ENCODE measurements around the gene PITPNB.

The PITPNB gene

GRCh38 chr22:27848005-27848404 lies 71.1 kb downstream of the PITPNB start:
- Histone ChIP-seq H3K4me3 (ENCODE audit: low read length) (no peak overlapping the region), H3K4me2 (ENCODE audit: low read length) (no peak overlapping the region), H3K9ac (ENCODE audit: low read depth, low read length) (no peak overlapping the region), H3K4me1 (ENCODE audit: control insufficient read depth, insufficient read depth, low read length) (no peaks in the 10 kb centered on the region), H3K27me3 (ENCODE audit: control insufficient read depth, insufficient read depth, low read length) (no peaks in the 10 kb centered on the region), H3K36me3 (ENCODE audit: insufficient read depth, low read length) (peaks cover 45% of the 10 kb centered on the region), H3K9me3 (replicated peaks; ENCODE audit: low read length) (no peaks in the 10 kb centered on the region)

GRCh38 chr22:27846910-27847309 lies 72.1 kb downstream of the PITPNB start:
- Histone ChIP-seq H3K4me3 (ENCODE audit: low read length) (no peak overlapping the region), H3K36me3 (ENCODE audit: insufficient read depth, low read length) (peaks cover 39% of the 10 kb centered on the region), H3K9ac (ENCODE audit: low read depth, low read length) (no peak overlapping the region), H3K4me2 (ENCODE audit: low read length) (no peak overlapping the region), H3K27me3 (ENCODE audit: control insufficient read depth, insufficient read depth, low read length) (no peaks in the 10 kb centered on the region), H3K9me3 (replicated peaks; ENCODE audit: low read length) (no peaks in the 10 kb centered on the region), H3K4me1 (ENCODE audit: control insufficient read depth, insufficient read depth, low read length) (no peaks in the 10 kb centered on the region)

GRCh38 chr22:27846248-27846757 lies 72.8 kb downstream of the PITPNB start:
- Histone ChIP-seq H3K27me3 (ENCODE audit: control insufficient read depth, insufficient read depth, low read length) (no peaks in the 10 kb centered on the region), H3K9me3 (replicated peaks; ENCODE audit: low read length) (no peaks in the 10 kb centered on the region), H3K36me3 (ENCODE audit: insufficient read depth, low read length) (peaks cover 35% of the 10 kb centered on the region), H3K4me1 (ENCODE audit: control insufficient read depth, insufficient read depth, low read length) (no peaks in the 10 kb centered on the region), H3K4me2 (ENCODE audit: low read length) (no peak overlapping the region), H3K9ac (ENCODE audit: low read depth, low read length) (no peak overlapping the region), H3K4me3 (ENCODE audit: low read length) (no peak overlapping the region)

DNA sequence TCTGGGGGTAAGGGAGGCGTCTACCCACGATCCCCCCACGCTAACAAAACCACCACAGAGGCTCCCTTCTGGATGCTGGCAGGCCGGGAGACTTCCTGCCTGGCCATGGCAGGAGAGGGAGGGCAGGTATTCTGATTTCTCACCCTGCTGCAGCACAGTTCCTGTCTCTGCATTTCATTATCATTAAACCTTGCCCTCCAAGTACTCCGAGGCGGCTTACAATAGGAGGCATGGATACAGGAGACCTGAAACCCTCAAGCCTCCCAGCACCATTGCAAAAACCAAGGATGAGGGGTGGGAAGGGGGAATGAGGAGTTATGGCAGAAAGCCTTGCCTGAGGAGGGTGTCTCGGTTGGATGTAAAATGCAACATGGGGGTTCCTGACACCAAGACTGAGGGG lies 73.4 kb downstream of the PITPNB start:
- H3K36me3 ChIP-seq (ENCODE audit: insufficient read depth, low read length) = peaks cover 28% of the 10 kb centered on the region
- no peaks in the 10 kb centered on the region for H3K4me1 ChIP-seq (ENCODE audit: control insufficient read depth, insufficient read depth, low read length)

GRCh38 chr22:27844656-27845591 lies 74.1 kb downstream of the PITPNB start:
- peaks cover 23% of the 10 kb centered on the region for H3K36me3 ChIP-seq (ENCODE audit: insufficient read depth, low read length)
- no peaks in the 10 kb centered on the region for H3K4me1 ChIP-seq (ENCODE audit: control insufficient read depth, insufficient read depth, low read length)

More for the DNA sequence above, 73.4 kb downstream of the PITPNB start:
- no peak overlapping the region for H3K4me3 ChIP-seq (ENCODE audit: low read length)
- no peak overlapping the region for H3K9ac ChIP-seq (ENCODE audit: low read depth, low read length)
- no peaks in the 10 kb centered on the region for H3K27me3 ChIP-seq (ENCODE audit: control insufficient read depth, insufficient read depth, low read length)
- H3K4me2 ChIP-seq (ENCODE audit: low read length) = no peak overlapping the region
- no peaks in the 10 kb centered on the region for H3K9me3 ChIP-seq (replicated peaks; ENCODE audit: low read length)

DNA sequence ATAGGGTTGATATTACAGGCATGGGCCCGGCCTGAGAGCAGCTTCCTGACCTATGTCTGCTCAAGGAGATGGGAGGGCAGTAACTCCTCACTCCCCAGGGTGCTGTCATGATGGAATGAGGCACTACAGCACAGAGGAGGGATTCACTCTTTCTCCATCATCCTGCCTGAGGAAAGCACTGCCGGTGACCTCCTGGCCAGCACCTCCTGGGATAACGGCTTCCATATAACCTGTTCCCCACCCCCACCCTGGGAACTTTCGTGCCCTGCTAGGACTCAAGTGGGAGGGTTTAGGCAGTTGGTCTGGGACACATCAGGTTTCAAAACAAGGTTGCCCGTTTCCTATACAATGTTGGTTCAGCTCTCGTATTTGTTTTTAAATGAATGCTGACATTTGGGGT lies 74.8 kb downstream of the PITPNB start:
- Histone ChIP-seq H3K9me3 (replicated peaks; ENCODE audit: low read length) (no peaks in the 10 kb centered on the region), H3K4me2 (ENCODE audit: low read length) (no peak overlapping the region), H3K36me3 (ENCODE audit: insufficient read depth, low read length) (peaks cover 18% of the 10 kb centered on the region), H3K4me3 (ENCODE audit: low read length) (no peak overlapping the region), H3K4me1 (ENCODE audit: control insufficient read depth, insufficient read depth, low read length) (no peaks in the 10 kb centered on the region), H3K9ac (ENCODE audit: low read depth, low read length) (no peak overlapping the region), H3K27me3 (ENCODE audit: control insufficient read depth, insufficient read depth, low read length) (no peaks in the 10 kb centered on the region)

More at GRCh38 chr22:27844656-27845591, 74.1 kb downstream of the PITPNB start:
- H3K4me3 ChIP-seq (ENCODE audit: low read length) = no peak overlapping the region
- H3K9ac ChIP-seq (ENCODE audit: low read depth, low read length) = no peak overlapping the region
- H3K9me3 ChIP-seq (replicated peaks; ENCODE audit: low read length) = no peaks in the 10 kb centered on the region
- no peaks in the 10 kb centered on the region for H3K27me3 ChIP-seq (ENCODE audit: control insufficient read depth, insufficient read depth, low read length)
- H3K4me2 ChIP-seq (ENCODE audit: low read length) = no peak overlapping the region

DNA sequence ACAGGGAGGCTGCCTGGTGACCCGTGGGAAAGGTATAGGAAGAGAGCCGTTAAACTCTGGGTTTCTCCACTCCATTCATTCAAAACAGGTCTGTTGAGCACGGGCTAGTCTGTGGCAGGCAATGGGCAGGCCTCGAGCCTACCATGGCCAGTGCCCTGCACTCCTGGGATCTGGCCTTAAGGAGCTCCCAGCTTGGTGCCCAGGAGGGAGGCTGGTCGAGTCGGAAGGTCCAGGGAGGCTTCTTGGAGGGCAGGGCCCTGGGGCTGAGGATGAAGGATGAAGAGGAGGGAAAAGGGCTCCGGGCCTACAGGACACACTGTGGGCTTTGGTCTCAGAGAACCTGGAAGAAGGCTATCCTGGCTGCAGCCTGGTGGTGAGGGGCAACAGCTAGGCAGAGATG lies 75.6 kb downstream of the PITPNB start:
- Histone ChIP-seq H3K27me3 (ENCODE audit: control insufficient read depth, insufficient read depth, low read length) (no peaks in the 10 kb centered on the region), H3K4me2 (ENCODE audit: low read length) (no peak overlapping the region), H3K4me1 (ENCODE audit: control insufficient read depth, insufficient read depth, low read length) (no peaks in the 10 kb centered on the region), H3K36me3 (ENCODE audit: insufficient read depth, low read length) (peaks cover 13% of the 10 kb centered on the region), H3K9ac (ENCODE audit: low read depth, low read length) (no peak overlapping the region), H3K4me3 (ENCODE audit: low read length) (no peak overlapping the region), H3K9me3 (replicated peaks; ENCODE audit: low read length) (no peaks in the 10 kb centered on the region)

DNA sequence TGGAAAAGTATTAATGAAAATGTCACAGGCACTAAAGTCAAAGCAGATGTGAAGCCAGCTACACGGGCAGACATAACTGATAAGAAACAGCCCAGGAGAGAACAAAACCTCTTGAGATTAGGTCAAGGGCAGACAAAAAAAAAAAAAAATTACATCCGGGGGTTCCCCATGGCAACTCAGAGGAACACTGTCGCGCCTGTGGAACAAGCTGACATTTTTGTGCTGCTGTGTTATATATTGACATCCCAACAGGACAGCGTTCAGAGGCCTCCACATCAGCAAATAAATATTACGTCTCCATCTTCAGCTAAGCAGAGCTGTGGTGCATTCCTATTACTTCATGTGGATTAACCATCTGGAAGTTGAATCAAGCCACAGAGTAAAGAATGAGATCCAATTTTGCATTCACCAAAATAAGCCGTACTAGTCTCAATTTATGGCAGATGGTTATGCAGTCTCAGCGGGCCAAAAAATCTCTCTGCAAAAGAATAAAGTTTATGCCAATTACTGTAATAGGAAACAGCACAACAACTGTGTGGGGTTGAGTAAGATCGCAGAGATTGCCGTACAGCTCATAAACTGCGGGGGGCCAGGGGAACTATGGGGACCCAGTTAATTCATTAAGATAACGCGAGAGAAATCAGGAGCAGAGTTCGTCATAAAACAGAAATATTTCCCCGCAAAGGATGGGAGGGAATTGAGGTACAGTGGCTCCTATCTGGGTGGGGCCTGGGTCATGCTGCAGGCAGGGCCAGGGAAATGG lies 76.2 kb downstream of the PITPNB start:
- Histone ChIP-seq H3K27me3 (ENCODE audit: control insufficient read depth, insufficient read depth, low read length) (no peaks in the 10 kb centered on the region), H3K4me3 (ENCODE audit: low read length) (no peak overlapping the region), H3K9ac (ENCODE audit: low read depth, low read length) (no peak overlapping the region), H3K36me3 (ENCODE audit: insufficient read depth, low read length) (peaks cover 8% of the 10 kb centered on the region), H3K4me1 (ENCODE audit: control insufficient read depth, insufficient read depth, low read length) (no peaks in the 10 kb centered on the region), H3K4me2 (ENCODE audit: low read length) (no peak overlapping the region), H3K9me3 (replicated peaks; ENCODE audit: low read length) (no peaks in the 10 kb centered on the region)

GRCh38 chr22:27842201-27842600 lies 76.9 kb downstream of the PITPNB start:
- no peaks in the 10 kb centered on the region for H3K9me3 ChIP-seq (replicated peaks; ENCODE audit: low read length)
- no peak overlapping the region for H3K4me3 ChIP-seq (ENCODE audit: low read length)
- no peak overlapping the region for H3K9ac ChIP-seq (ENCODE audit: low read depth, low read length)
- no peak overlapping the region for H3K4me2 ChIP-seq (ENCODE audit: low read length)
- H3K27me3 ChIP-seq (ENCODE audit: control insufficient read depth, insufficient read depth, low read length) = no peaks in the 10 kb centered on the region
- no peaks in the 10 kb centered on the region for H3K4me1 ChIP-seq (ENCODE audit: control insufficient read depth, insufficient read depth, low read length)
- H3K36me3 ChIP-seq (ENCODE audit: insufficient read depth, low read length) = peaks cover 6% of the 10 kb centered on the region

GRCh38 chr22:27840436-27840835 lies 78.6 kb downstream of the PITPNB start:
- Histone ChIP-seq H3K4me1 (ENCODE audit: control insufficient read depth, insufficient read depth, low read length) (no peaks in the 10 kb centered on the region), H3K9me3 (replicated peaks; ENCODE audit: low read length) (no peaks in the 10 kb centered on the region), H3K4me3 (ENCODE audit: low read length) (no peak overlapping the region), H3K27me3 (ENCODE audit: control insufficient read depth, insufficient read depth, low read length) (no peaks in the 10 kb centered on the region), H3K9ac (ENCODE audit: low read depth, low read length) (no peak overlapping the region), H3K36me3 (ENCODE audit: insufficient read depth, low read length) (peaks cover 3% of the 10 kb centered on the region), H3K4me2 (ENCODE audit: low read length) (no peak overlapping the region)

DNA sequence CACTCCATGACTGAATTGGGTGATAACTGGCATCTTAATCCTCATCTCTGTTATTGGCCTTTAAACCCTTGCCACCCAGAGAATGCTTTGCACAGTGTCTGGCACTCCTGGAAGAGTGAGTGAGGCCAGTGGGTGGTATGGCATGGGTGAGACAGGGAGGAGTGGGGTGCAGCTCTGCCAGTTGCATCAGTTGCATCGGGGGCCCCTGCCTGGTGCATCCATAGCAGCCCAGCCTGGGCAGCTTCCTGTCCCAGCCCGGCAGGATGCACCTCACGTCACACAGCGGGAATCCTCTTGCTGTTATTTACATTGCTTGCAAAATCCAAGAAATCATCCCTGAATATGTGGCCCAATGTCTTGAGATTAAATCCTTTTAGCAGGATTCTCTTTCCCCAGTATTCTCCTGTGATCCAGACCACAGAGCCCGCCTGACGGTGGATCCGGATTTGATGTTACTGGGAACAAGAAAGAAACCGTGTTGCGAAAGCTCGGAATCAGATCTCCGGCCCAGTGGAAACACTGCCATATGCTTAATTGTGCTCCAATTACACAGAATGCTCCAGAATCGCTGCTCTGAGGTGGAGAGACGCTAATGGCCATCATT lies 79.9 kb downstream of the PITPNB start:
- Histone ChIP-seq H3K9ac (ENCODE audit: low read depth, low read length) (no peak overlapping the region), H3K27me3 (ENCODE audit: control insufficient read depth, insufficient read depth, low read length) (no peaks in the 10 kb centered on the region), H3K4me3 (ENCODE audit: low read length) (no peak overlapping the region), H3K4me1 (ENCODE audit: control insufficient read depth, insufficient read depth, low read length) (no peaks in the 10 kb centered on the region), H3K4me2 (ENCODE audit: low read length) (no peak overlapping the region), H3K9me3 (replicated peaks; ENCODE audit: low read length) (no peaks in the 10 kb centered on the region), H3K36me3 (ENCODE audit: insufficient read depth, low read length) (no peaks in the 10 kb centered on the region)
